HG02623 (cell line): Measurements from ENCODE around the gene HIP1R.
A peak's percentile ranks its signal among the peaks of the same experiment; 100 is the strongest.
"Not testable (repeated sequence)": the region's sequence is repeated elsewhere in the genome, so short reads cannot be mapped to it uniquely, and the experiment has no call there.

Experiments used
- ATAC-seq: cut with Tn5 transposase; IDR thresholded peaks from one replicate; pipeline ENCODE4 v1.9.1; 2021; ENCODE audit warnings: moderate library complexity; ENCODE audit not compliant: unreplicated experiment

Gene HIP1R

GRCh38 chr12:122834921-122835749 is at the start of gene HIP1R:
HIP1R (plus strand) TSS chr12:122835457; CDS start chr12:122835551, 94 bp downstream.
- peak; percentile 32 for ATAC-seq

GRCh38 chr12:122785503-122785902 is 49.8 kb upstream of the HIP1R start:
- ATAC-seq, result no peak

GRCh38 chr12:122788387-122788786 is 46.9 kb upstream of the HIP1R start:
- ATAC-seq, result no peak

- no peak for ATAC-seq
Observed at GRCh38 chr12:122789637-122790036, 45.6 kb upstream of the HIP1R start.

GRCh38 chr12:122790393-122791075 is 44.7 kb upstream of the HIP1R start:
- ATAC-seq, result no peak

- ATAC-seq, result no peak
Observed at GRCh38 chr12:122793685-122794106, 41.6 kb upstream of the HIP1R start.

- ATAC-seq, result no peak
Observed at GRCh38 chr12:122795807-122796206, 39.5 kb upstream of the HIP1R start.

- no peak for ATAC-seq
Observed at GRCh38 chr12:122799641-122800243, 35.5 kb upstream of the HIP1R start.

GRCh38 chr12:122803937-122804336 is 31.3 kb upstream of the HIP1R start:
- no peak for ATAC-seq

- ATAC-seq, result not testable (repeated sequence)
Observed at GRCh38 chr12:122804957-122805356, 30.3 kb upstream of the HIP1R start.

GRCh38 chr12:122807651-122808050 is 27.6 kb upstream of the HIP1R start:
- no peak for ATAC-seq

GRCh38 chr12:122811777-122812176 is 23.5 kb upstream of the HIP1R start:
- no peak for ATAC-seq

GRCh38 chr12:122813310-122813713 is 21.9 kb upstream of the HIP1R start:
- ATAC-seq, result no peak

GRCh38 chr12:122819209-122819785 is 16.0 kb upstream of the HIP1R start:
- no peak for ATAC-seq

- ATAC-seq, result no peak
Observed at GRCh38 chr12:122820138-122820537, 15.1 kb upstream of the HIP1R start.

- ATAC-seq, result no peak
Observed at GRCh38 chr12:122820838-122821271, 14.4 kb upstream of the HIP1R start.

- ATAC-seq, result no peak
Observed at GRCh38 chr12:122823429-122823828, 11.8 kb upstream of the HIP1R start.

- ATAC-seq, result no peak
Observed at GRCh38 chr12:122825773-122826724, 9.2 kb upstream of the HIP1R start.

- no peak for ATAC-seq
Observed at GRCh38 chr12:122827258-122827657, 8.0 kb upstream of the HIP1R start.

GRCh38 chr12:122830517-122831214 is 4.6 kb upstream of the HIP1R start:
- ATAC-seq, result no peak
